Measurements from ENCODE around the gene LINC00237.

The LINC00237 gene

DNA sequence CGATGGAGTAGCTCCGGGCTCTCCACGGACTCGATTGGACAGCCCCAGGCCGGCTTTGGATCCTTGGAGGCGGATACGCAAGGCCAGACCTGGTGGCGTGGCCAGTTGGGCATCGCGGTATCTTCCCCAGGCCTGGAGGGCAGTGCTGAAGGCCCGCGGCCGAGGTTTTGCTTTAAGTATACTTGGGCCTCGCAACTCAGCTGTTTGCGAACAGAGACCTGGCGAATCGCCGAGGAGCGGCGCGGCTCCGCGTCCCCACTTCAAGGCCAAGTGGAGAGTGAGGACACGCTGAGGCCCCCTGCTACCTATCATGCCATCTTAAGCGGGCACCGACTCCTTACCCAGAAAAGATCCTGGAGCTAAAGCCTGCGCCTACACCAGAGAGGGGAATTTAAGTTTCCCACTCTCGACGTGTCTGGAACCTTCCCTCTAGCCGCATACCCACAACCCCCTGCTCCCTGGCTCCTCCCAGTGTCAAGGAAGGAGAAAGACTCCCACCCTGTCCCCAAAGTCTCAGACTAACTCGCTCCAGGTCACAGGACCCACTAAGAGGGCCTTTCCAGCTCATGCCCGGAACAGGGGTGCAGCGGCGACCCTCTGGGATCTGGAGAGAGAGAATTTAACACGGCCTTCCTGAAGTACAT is 4.1 kb downstream of the LINC00237 start:
- TF ChIP-seq, protein P1, sequence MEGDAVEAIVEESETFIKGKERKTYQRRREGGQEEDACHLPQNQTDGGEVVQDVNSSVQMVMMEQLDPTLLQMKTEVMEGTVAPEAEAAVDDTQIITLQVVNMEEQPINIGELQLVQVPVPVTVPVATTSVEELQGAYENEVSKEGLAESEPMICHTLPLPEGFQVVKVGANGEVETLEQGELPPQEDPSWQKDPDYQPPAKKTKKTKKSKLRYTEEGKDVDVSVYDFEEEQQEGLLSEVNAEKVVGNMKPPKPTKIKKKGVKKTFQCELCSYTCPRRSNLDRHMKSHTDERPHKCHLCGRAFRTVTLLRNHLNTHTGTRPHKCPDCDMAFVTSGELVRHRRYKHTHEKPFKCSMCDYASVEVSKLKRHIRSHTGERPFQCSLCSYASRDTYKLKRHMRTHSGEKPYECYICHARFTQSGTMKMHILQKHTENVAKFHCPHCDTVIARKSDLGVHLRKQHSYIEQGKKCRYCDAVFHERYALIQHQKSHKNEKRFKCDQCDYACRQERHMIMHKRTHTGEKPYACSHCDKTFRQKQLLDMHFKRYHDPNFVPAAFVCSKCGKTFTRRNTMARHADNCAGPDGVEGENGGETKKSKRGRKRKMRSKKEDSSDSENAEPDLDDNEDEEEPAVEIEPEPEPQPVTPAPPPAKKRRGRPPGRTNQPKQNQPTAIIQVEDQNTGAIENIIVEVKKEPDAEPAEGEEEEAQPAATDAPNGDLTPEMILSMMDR (IDR thresholded peaks at IDR 0.05; ENCODE audit: extremely low read depth, insufficient read depth, missing control alignments) = no peak
- DNase-seq (ENCODE audit: low spot score) = peak; percentile 58
- in situ Hi-C loops (cut with MboI; ENCODE audit: low pct_unique_long_range_greater_than_20kb, low sequenced_read_pairs, unreplicated experiment) = loop anchor here (25.0 kb wide), 5 partner anchors 285 to 1460 kb away; partner anchors contain the start of genes INSM1, NKX2-2, NKX2-4 and PAX1

DNA sequence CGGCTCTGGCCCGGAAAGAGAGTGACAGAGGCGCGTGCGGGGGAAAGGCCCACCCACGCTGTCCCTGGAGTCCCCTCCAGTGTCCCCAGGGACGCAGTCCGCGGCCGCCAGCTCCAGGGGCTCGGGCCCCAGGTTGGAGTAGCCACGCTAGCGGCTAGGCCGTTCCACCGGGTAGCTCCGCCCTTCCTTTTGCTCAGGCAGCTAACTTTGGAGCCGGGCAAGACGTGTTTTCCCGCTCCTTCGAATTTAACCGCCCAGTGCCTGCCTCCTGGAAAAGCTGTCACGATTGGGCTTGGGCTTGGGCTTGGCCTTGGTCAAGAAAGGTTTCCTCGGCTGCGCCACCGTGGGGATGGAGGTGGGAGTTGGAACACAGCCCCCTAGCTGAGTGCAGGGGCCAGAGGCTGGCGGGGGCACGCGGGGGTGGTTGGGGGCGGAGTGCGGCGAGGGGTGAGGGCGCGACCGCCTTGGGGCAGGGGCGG is 4.7 kb downstream of the LINC00237 start:
- in situ Hi-C loops (cut with MboI; ENCODE audit: low pct_unique_long_range_greater_than_20kb, low sequenced_read_pairs, unreplicated experiment) = loop anchor here (25.0 kb wide), 5 partner anchors 286 to 1461 kb away; partner anchors contain the start of genes INSM1, NKX2-2, NKX2-4 and PAX1
- TF ChIP-seq, protein P1 (IDR thresholded peaks at IDR 0.05; ENCODE audit: extremely low read depth, insufficient read depth, missing control alignments) = peak; percentile 11
- peak; percentile 38 for DNase-seq (ENCODE audit: low spot score)

DNA sequence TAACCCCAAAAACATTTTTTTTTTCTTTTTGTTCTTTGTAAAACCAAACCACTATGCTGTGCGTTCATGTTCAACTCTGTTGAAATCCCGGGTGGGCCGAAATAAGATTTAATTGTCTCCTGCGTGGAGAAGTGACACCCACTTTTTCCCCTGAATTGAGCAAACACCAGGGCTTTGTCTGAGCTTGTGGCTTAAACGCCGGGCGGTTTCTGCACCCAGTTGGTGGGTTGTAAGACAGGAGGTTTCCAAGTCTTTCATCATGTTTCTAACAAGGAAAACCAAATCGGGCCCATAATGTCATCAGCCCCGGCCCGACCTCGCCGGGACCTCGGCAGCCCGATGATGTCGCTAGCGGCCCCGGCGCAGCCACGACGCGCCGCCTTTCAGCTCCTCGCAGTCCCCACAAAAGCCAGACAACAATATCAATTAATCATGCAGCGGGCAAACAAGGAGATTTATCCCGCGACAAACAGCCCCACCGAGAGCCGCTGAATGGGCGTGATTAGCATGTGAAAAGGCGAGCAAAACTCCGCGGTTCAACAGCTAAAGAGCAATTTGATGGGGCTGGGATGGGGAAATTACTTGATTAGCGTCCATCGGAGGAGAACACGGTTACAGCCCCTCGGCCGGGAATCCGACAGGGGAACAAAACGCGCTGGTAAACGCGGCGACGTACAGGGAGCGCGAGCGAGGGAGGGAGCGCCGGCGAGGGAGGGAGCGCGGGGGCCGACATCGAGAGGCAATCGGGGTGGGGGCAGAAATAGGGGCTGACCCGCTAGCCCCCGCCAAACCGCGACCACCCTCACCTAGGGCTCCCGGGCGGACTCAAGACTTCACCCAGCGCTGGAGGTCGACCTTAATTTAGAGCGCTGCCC is 5.3 kb downstream of the LINC00237 start:
- in situ Hi-C loops (cut with MboI; ENCODE audit: low pct_unique_long_range_greater_than_20kb, low sequenced_read_pairs, unreplicated experiment) = loop anchor here (25.0 kb wide), 5 partner anchors 286 to 1461 kb away; partner anchors contain the start of genes INSM1, NKX2-2, NKX2-4 and PAX1
- TF ChIP-seq, protein P1 (IDR thresholded peaks at IDR 0.05; ENCODE audit: extremely low read depth, insufficient read depth, missing control alignments) = no peak
- peak; percentile 39 for DNase-seq (ENCODE audit: low spot score)

DNA sequence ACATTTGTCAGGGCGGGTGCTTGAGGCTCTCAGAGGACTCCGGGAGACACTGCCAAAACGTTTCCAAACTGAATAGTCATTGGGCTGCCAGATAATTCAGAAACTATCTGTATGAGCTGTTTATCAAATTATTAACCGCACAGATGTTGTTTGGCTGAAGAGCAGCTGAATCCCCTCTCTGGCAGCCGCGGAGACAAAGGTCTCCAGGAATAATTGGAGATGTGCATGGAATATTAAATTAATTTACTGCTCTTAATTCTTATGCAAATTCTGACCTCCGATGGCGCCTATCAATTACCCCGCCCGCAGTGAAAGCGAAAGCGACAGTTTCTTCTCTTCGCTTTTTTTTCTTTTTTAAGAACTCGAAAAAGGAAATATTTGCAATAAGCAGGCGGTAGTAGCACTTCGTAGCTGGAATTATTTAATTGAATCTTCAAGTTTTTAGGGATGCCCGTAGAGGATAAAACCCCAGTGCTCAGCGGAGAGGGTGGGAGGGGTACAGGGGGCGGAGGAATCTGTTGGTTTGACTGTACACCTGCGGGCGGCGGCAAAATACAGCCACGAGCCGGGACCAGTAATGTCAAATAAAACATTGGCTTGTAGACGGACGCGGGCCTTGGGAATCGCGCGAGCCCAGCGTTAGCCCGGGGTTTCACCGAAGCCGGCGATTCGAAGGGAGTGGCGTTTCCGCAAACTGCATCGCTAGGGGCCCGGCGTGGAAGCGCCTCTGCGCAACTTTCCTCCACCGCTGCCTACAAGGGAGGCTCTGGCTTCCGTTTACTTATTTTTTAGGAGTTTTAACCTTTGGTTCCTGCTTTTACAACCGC is 6.2 kb downstream of the LINC00237 start:
- in situ Hi-C loops (cut with MboI; ENCODE audit: low pct_unique_long_range_greater_than_20kb, low sequenced_read_pairs, unreplicated experiment) = loop anchor here (25.0 kb wide), 5 partner anchors 287 to 1462 kb away; partner anchors contain the start of genes INSM1, NKX2-2, NKX2-4 and PAX1
- TF ChIP-seq, protein P1 (IDR thresholded peaks at IDR 0.05; ENCODE audit: extremely low read depth, insufficient read depth, missing control alignments) = no peak
- peak; percentile 64 for DNase-seq (ENCODE audit: low spot score)

DNA sequence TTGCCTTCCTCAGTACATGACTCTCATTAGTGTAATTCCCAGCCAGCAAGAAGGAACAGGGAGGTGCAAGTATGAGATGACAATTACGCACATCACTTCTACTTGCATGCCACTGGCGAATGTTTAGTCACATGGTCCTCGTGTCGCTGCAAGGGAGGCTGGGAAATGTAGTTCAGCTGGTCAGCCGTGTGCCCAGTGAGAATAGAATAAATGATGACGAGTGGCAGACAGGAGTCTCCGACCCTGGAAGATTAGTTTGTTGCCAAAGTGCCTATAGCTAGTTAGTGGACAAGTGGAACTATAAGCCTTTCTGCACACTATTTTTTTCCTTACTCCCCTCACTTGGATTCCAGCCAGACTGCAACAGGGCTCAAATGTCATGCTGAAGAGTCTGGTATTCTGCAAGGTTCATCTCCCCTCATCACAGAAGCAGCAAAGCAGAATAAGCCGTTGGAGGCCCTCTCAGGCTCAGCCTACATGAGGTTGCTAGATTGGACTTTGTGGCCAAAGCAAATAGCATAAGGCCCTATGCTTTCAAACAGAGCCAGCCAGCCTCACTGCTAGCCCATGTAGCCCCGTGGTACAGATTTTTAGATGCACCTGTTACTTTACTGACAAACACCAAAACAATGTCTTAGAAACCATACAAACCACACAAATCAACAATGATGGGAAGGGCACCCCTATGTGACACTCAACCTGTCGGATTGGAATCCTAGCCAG is 9.7 kb downstream of the LINC00237 start:
- in situ Hi-C loops (cut with MboI; ENCODE audit: low pct_unique_long_range_greater_than_20kb, low sequenced_read_pairs, unreplicated experiment) = no loop called here
- TF ChIP-seq, protein P1 (IDR thresholded peaks at IDR 0.05; ENCODE audit: extremely low read depth, insufficient read depth, missing control alignments) = no peak
- no peak for DNase-seq (ENCODE audit: low spot score)

All from GM13977 (cell line).